GM21619 (cell line): ENCODE results near the gene HMCN2.
A peak's percentile ranks its signal among the peaks of the same experiment; 100 is the strongest.
"Not testable (repeated sequence)": the region's sequence is repeated elsewhere in the genome, so short reads cannot be mapped to it uniquely, and the experiment has no call there.

Experiments
- ATAC-seq: cut with Tn5 transposase; IDR thresholded peaks from one replicate; pipeline ENCODE4 v1.9.1; 2021; ENCODE audit not compliant: unreplicated experiment

The HMCN2 gene

GRCh38 chr9:130239741-130240241 is 25.8 kb upstream of the HMCN2 start:
- peak; percentile 55 for ATAC-seq

DNA sequence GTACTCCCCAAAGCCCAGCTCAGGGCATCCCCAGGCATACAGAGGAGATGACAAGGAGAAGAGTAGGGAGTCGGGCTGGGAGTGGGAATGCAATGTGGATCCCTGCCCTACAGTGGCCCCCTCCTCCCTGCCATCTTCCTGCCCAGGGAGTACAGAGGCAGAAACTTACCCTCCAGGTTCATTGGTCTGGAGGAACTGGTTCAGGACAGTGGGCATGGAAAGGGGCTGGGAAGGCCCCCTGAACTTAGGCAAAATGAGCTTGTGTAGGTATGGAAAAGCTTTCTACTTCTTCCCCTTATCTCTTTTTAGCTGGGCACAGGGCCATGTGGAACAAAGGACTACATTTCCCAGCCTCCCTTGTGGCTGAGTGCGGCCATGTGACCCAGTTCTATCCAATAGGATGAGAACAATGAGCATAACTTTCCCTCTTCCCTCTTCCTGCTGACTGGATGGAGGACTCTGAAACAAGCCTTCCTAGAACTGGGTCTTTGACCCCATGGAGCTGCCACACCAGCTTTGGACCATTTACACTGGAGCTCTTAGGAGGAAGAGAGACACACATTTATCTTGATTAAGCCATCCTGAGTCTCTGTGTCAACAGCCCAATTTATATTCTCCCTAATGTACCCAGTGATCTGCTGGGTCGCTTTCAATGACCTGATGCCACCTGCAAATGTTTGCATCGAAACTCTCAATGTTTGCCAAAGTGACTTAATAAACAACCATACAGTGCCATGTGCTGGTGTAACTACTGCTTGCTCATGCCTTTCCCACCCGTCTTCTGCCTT is 25.0 kb upstream of the HMCN2 start:
- no peak for ATAC-seq

DNA sequence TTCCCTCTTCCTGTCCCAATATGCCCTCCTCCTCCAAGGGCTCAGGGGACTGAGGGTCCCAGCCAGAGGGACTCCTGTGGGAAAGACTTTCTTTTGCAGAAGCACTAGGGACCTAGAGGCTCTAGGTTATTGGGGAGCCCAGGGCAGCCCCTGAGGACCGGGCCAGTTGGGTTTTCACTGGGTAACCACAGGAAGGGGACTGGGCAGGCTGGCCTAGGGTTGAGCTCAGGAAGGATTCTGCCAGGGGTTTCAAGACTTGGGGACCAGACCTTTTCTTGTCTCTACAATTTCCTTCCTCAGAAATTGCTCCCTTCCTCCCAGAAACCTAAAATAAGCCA is 24.4 kb upstream of the HMCN2 start:
- ATAC-seq, result no peak

- ATAC-seq, result no peak
Observed at GRCh38 chr9:130242270-130243014, 23.1 kb upstream of the HMCN2 start.

DNA sequence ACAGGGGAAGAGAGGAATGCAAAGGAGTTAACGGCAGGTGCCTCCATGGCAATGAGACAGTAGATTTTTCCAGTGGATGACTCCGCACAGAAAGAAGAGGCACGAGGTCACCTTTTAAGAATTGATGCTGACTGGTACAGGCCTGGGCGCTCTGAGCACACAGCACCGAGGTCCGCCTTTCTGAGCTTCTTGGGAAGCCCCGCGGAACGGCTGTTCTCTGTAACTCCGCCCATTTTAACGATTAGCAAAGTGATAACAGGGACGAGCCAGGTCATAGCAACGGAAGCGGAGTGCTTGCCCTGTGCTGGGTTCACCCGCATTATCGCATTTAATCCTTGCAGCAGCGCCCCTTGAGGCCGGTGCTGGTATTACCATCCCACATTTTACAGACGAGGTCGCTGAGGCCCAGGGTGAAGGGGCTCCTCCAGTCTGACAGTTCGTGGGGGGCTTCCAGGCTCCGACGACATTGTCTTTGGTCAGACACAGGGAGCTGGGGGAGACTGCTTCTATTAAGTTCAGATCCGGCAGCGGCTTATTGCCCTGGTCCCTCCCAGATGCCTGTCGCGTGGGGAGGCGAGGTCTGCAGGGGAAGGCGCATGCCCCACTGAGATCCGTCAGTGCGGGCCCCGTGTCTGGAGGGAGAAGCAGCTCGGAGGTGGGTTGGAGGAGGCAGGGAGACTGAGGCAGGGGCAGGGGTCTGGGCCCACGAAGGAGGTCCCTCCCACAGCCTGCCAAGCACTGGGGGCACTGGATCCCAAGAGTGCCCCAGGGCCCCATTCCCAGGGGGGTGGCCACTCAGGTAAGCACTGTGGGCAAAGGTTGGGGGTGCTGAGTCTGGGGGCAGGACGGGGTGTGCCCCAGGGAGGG is 22.3 kb upstream of the HMCN2 start:
- ATAC-seq, result peak; percentile 42

GRCh38 chr9:130243882-130244170 is 21.7 kb upstream of the HMCN2 start:
- no peak for ATAC-seq

GRCh38 chr9:130244548-130245165 is 20.9 kb upstream of the HMCN2 start:
- no peak for ATAC-seq

GRCh38 chr9:130245474-130245873 is 20.1 kb upstream of the HMCN2 start:
- no peak for ATAC-seq

GRCh38 chr9:130246126-130246525 is 19.4 kb upstream of the HMCN2 start:
- ATAC-seq, result no peak

GRCh38 chr9:130254747-130255630 is 10.6 kb upstream of the HMCN2 start:
- no peak for ATAC-seq

GRCh38 chr9:130255631-130256134 is 9.9 kb upstream of the HMCN2 start:
- no peak for ATAC-seq

DNA sequence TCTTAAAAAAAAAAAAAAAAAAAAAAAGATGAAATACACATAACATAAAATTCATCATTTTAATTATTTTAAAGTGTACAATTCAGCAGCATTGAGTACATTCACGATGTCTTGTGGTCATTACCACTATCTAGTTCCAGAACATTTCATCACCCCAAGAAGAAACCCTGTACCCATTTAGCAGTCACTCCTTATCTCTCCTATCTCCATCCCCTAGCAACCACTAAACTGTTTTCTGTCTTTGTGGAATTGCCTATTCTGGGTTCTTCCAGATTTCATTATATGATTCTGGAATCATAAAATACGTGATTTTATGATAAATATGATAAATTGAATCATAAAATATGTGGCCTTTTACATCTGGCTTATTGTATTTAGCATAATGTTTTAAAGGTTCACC is 8.9 kb upstream of the HMCN2 start:
- no peak for ATAC-seq

DNA sequence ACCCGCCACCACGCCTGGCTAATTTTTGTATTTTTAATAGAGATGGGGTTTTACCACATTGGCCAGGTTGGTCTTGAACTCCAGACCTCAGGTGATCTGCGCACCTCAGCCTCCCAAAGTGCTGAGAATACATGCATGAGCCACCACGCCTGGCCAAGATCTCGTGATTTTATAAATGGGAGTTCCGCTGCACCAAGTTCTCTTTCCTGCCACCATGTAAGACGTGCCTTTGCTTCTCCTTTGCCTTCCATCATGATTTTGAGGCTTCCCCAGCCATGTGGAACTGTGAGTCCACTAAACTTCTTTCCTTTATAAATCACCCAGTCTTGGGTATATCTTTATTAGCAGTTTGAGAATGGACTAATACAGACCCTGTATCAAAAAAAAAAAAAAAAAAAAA is 7.4 kb upstream of the HMCN2 start:
- not testable (repeated sequence) for ATAC-seq

DNA sequence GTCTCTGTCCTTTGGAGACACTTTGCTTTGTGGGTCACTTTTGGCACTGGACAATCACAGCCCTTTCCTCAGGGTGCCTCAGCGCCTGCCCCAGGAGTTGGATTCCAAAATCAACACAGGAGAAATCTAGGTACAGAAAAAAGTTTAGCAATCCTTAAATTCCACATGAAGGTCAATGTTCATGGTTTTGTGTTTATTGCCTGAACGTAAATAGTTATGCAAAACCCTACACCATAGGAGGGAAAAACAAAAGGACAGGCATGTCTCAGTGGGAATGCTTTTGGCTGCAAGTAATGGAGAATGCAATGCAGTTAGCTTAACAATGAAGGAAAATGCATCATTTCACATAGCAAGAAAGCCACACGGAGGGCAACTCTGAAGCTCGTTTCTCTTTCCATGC is 6.5 kb upstream of the HMCN2 start:
- ATAC-seq, result no peak

- no peak for ATAC-seq
Observed at GRCh38 chr9:130260816-130261765, 4.5 kb upstream of the HMCN2 start.

GRCh38 chr9:130262061-130262745 is 3.4 kb upstream of the HMCN2 start:
- no peak for ATAC-seq

- ATAC-seq, result no peak
Observed at GRCh38 chr9:130262771-130263170, 2.8 kb upstream of the HMCN2 start.
